ENCODE measurements around the gene TSPAN8. TPM values are rescaled to one million over a fixed set of nuclear protein-coding genes. Genes with fewer than 3 reads are reported as not detected.

TSPAN8 gene
- total and polyA plus RNA-seq, 10 of the 15 experiments (the other 5 are each of a cell fraction or from before 2014, with no cell fraction given) = 0.16 to 0.49 TPM; not detected in 8

DNA sequence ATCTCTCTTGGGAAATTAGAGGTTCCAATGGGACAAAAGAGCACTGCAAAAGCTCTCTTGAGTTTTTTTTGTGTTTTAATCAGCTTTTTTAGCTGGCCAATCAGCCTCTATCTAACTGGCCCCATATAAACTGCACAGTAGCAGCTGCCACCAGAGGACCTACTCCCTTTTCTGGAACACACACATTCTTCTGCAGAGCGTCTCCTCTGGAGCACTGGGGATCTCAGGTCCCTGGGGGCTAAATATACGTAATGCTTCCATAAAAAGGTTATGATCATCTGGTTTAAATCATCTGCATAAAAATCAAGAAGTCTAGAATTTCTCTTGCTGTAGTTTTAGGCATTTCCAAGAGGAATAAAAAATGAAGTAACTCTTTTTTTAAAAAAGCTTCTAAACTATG lies 32.3 kb downstream of the TSPAN8 start:
- in situ Hi-C loops (cut with MboI) = no loop called here
- Histone ChIP-seq H3K9ac (ENCODE audit: control insufficient read depth, insufficient read depth, low read length) (no peak overlapping the region), H3K9me3 (replicated peaks; ENCODE audit: control insufficient read depth, insufficient read depth, low read length) (no peaks in the 10 kb centered on the region), H3K27me3 (replicated peaks in 1 of 2; ENCODE audit: control insufficient read depth in 2 of 2, insufficient read depth in 2 of 2, low read length in 1 of 2) (no peaks in the 10 kb centered on the region), H2AFZ (ENCODE audit: control insufficient read depth, low read depth, low read length) (no peak overlapping the region), H3K27ac (ENCODE audit: control insufficient read depth, insufficient read depth) (no peak overlapping the region), H3K4me2 (ENCODE audit: control insufficient read depth, insufficient read depth) (no peak overlapping the region), H3K4me3 (no peak overlapping the region), H3K4me1 (ENCODE audit: control insufficient read depth, insufficient read depth, low read length) (no peaks in the 10 kb centered on the region), H3K79me2 (ENCODE audit: control insufficient read depth, insufficient read depth, low read length) (no peaks in the 10 kb centered on the region), H3K36me3 (ENCODE audit: control insufficient read depth in 2 of 2, insufficient read depth in 2 of 2, low read length in 1 of 2) (no peaks in the 10 kb centered on the region), H4K20me1 (ENCODE audit: control insufficient read depth, insufficient read depth) (no peaks in the 10 kb centered on the region)
- CTCF ChIA-PET = no interaction called here
- TF ChIP-seq ZNF384 (IDR thresholded peaks at IDR 0.05; ENCODE audit: borderline replicate concordance, low read depth, low read length) (no peak), RCOR1 (conservative IDR thresholded peaks at IDR 0.05; ENCODE audit: low read depth, low read length) (no peak), BHLHE40 (IDR thresholded peaks at IDR 0.05; ENCODE audit: borderline replicate concordance in 1 of 2, low read depth in 2 of 2, low read length in 1 of 2) (no peak), ZBED1 (IDR thresholded peaks at IDR 0.05; ENCODE audit: borderline replicate concordance) (no peak), NR2C1 (IDR thresholded peaks at IDR 0.05) (no peak), FOS (IDR thresholded peaks at IDR 0.05; ENCODE audit: borderline replicate concordance, extremely low read depth, insufficient read length) (no peak), MYC (IDR thresholded peaks at IDR 0.05; ENCODE audit: insufficient read depth, insufficient read length, insufficient replicate concordance, low read length, severe bottlenecking) (no peak), ESRRA (IDR thresholded peaks at IDR 0.05; ENCODE audit: low read length) (no peak), NRF1 (conservative IDR thresholded peaks at IDR 0.05; ENCODE audit: low read depth, low read length) (no peak), CREB1 (IDR thresholded peaks at IDR 0.05; ENCODE audit: low read depth) (no peak), RFX5 (IDR thresholded peaks at IDR 0.05; ENCODE audit: low read depth, low read length) (no peak), SIN3A (IDR thresholded peaks at IDR 0.05; ENCODE audit: low read depth, low read length) (no peak), SUPT20H (IDR thresholded peaks at IDR 0.05; ENCODE audit: borderline replicate concordance, control insufficient read depth, low read depth, low read length) (no peak), PAX8 (IDR thresholded peaks at IDR 0.05) (no peak), NFYB (IDR thresholded peaks at IDR 0.05; ENCODE audit: insufficient read depth, low read depth, low read length) (no peak), MEF2A (IDR thresholded peaks at IDR 0.05; ENCODE audit: insufficient read depth, low read depth, low read length) (no peak)
- TF ChIP-seq, protein P1, sequence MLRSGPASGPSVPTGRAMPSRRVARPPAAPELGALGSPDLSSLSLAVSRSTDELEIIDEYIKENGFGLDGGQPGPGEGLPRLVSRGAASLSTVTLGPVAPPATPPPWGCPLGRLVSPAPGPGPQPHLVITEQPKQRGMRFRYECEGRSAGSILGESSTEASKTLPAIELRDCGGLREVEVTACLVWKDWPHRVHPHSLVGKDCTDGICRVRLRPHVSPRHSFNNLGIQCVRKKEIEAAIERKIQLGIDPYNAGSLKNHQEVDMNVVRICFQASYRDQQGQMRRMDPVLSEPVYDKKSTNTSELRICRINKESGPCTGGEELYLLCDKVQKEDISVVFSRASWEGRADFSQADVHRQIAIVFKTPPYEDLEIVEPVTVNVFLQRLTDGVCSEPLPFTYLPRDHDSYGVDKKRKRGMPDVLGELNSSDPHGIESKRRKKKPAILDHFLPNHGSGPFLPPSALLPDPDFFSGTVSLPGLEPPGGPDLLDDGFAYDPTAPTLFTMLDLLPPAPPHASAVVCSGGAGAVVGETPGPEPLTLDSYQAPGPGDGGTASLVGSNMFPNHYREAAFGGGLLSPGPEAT (IDR thresholded peaks at IDR 0.05; ENCODE audit: low read depth) = no peak
- TF ChIP-seq, protein P2, sequence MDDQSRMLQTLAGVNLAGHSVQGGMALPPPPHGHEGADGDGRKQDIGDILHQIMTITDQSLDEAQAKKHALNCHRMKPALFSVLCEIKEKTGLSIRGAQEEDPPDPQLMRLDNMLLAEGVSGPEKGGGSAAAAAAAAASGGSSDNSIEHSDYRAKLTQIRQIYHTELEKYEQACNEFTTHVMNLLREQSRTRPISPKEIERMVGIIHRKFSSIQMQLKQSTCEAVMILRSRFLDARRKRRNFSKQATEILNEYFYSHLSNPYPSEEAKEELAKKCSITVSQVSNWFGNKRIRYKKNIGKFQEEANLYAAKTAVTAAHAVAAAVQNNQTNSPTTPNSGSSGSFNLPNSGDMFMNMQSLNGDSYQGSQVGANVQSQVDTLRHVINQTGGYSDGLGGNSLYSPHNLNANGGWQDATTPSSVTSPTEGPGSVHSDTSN (IDR thresholded peaks at IDR 0.05; ENCODE audit: insufficient replicate concordance, low read depth, low read length) = no peak
- TF ChIP-seq, protein P3, sequence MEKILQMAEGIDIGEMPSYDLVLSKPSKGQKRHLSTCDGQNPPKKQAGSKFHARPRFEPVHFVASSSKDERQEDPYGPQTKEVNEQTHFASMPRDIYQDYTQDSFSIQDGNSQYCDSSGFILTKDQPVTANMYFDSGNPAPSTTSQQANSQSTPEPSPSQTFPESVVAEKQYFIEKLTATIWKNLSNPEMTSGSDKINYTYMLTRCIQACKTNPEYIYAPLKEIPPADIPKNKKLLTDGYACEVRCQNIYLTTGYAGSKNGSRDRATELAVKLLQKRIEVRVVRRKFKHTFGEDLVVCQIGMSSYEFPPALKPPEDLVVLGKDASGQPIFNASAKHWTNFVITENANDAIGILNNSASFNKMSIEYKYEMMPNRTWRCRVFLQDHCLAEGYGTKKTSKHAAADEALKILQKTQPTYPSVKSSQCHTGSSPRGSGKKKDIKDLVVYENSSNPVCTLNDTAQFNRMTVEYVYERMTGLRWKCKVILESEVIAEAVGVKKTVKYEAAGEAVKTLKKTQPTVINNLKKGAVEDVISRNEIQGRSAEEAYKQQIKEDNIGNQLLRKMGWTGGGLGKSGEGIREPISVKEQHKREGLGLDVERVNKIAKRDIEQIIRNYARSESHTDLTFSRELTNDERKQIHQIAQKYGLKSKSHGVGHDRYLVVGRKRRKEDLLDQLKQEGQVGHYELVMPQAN (conservative IDR thresholded peaks at IDR 0.05) = no peak
- SMC1A ChIA-PET (ENCODE audit: uncharacterized antibody, unreplicated experiment) = no interaction called here
- BruUV-seq (replicated peaks) = no TSS peak
- RAD21 ChIA-PET (ENCODE audit: unreplicated experiment) = no interaction called here
- WGBS (ENCODE audit: insufficient coverage, insufficient replicate concordance, low lambda C conversion rate, missing lambda C conversion rate) = 18% methylated on average over 2 of the region's 2 CpGs
- FAIRE-seq = no peak
- POLR2A ChIA-PET = no interaction called here
- no peak for ATAC-seq
- intact Hi-C loops (cut with micrococcal nuclease; ENCODE audit: unreplicated experiment) = no loop called here
- no peak for DNase-seq (ENCODE audit: low read depth, low spot score)
